Naive thymus-derived CD8-positive, alpha-beta T cell (primary cell): Measurements from ENCODE around the gene ITSN1. TPM values are rescaled to one million over a fixed set of nuclear protein-coding genes. Genes with fewer than 3 reads are reported as not detected.

Experiments
- ATAC-seq, 2 donors: fragments of 150-1000 bp; cut with Tn5 transposase in 1 of 2; sonication (Bioruptor Pico), chemical (Tn5 transposase) in 1 of 2; 1 replicate in 1 of 2; 2 replicates in 1 of 2; pipeline ENCODE4 v1.10.0; 2021; ENCODE audit warnings: mild to moderate bottlenecking in 2 of 2, moderate library complexity in 2 of 2
- POLR2A ChIA-PET: fragments of 350-600 bp; sonication (Branson Sonifier 250); formaldehyde crosslinking; loops from one replicate; lab custom pipeline; 2021; ENCODE audit warnings: antibody characterized with exemption; lab: Charles Lee
- DNase-seq, 10 donors: peaks; one replicate each; pipeline versions ENCODE4 v3.0.0 to v3.0.0-alpha.2; 2020 to 2022
- H3K27ac Mint-ChIP-seq, 10 donors: one replicate each; pipeline ENCODE4 v1.8.0; 2020 to 2022; ENCODE audit warnings: mild to moderate bottlenecking in 10 of 10, mixed read lengths in 10 of 10, moderate library complexity in 4 of 10, inconsistent platforms in 1 of 10
- H3K27me3 Mint-ChIP-seq, 5 donors: one replicate each; pipeline ENCODE4 v1.8.0; 2021 to 2022; ENCODE audit warnings: mixed read lengths in 5 of 5
- H3K36me3 Mint-ChIP-seq, 3 donors: one replicate each; pipeline ENCODE4 v1.8.0; 2020 to 2022; ENCODE audit warnings: mixed read lengths in 3 of 3, mild to moderate bottlenecking in 2 of 3, inconsistent platforms in 1 of 3
- H3K4me1 Mint-ChIP-seq, 4 donors: one replicate each; pipeline ENCODE4 v1.8.0; 2021 to 2022; ENCODE audit warnings: mixed read lengths in 4 of 4
- H3K4me3 Mint-ChIP-seq, 10 donors: one replicate each; pipeline ENCODE4 v1.8.0; 2020 to 2022; ENCODE audit warnings: mild to moderate bottlenecking in 10 of 10, mixed read lengths in 10 of 10, moderate library complexity in 6 of 10, inconsistent platforms in 1 of 10
- H3K9me3 Mint-ChIP-seq, 9 donors: one replicate each; pipeline ENCODE4 v1.8.0; 2020 to 2022; ENCODE audit warnings: mixed read lengths in 9 of 9, mild to moderate bottlenecking in 3 of 9, inconsistent platforms in 1 of 9, moderate library complexity in 1 of 9
- polyA plus RNA-seq, 3 donors: library from polyadenylated mRNA; unstranded; fragments of 300-500 nt; fragmentation: Illumina TruSeq; gene quantifications; one replicate each; pipeline ENCODE4 v1.2.3, GENCODE V29; 2021
- total RNA-seq, 8 experiments: library from RNA in 2 of 8; stranded (reverse) in 2 of 8; gene quantifications; one replicate each; pipeline ENCODE4 v1.2.3 and lab custom pipeline; 2021 to 2026

Gene ITSN1
- total and polyA plus RNA-seq, 5 experiments from 2014 or later, result 0.15 to 4.3 (median 0.88) TPM

DNA sequence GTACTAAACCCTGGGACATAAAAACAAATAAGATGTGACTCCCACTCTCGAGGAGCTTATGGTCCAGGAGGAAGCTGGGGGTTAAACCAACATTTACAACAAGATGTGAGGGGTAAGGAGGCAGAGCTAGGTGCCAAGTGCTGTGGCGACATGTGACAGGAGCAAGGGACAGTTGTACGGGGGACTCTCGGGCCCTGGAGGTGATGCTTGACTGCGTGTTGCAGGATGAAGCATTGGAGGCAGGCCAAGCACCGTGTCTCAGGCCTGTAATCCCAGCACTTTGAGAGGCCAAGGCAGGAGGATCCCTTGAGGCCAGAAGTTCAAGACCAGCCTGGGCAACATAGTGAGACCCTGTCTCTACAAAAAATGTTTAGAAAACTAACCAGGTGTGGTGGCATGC is 236.5 kb downstream of the ITSN1 start:
- peaks cover 0 to 5% (median 4%) of the 10 kb centered on the region in 5 donors for H3K27me3 Mint-ChIP-seq
- H3K4me3 Mint-ChIP-seq, result no peak overlapping the region
- ATAC-seq (no peak), DNase-seq (no peak)
- H3K9me3 Mint-ChIP-seq, result no peaks in the 10 kb centered on the region
- POLR2A ChIA-PET, result no interaction called here
- no peak overlapping the region for H3K27ac Mint-ChIP-seq
- no peaks in the 10 kb centered on the region for H3K36me3 Mint-ChIP-seq
- no peaks in the 10 kb centered on the region for H3K4me1 Mint-ChIP-seq

DNA sequence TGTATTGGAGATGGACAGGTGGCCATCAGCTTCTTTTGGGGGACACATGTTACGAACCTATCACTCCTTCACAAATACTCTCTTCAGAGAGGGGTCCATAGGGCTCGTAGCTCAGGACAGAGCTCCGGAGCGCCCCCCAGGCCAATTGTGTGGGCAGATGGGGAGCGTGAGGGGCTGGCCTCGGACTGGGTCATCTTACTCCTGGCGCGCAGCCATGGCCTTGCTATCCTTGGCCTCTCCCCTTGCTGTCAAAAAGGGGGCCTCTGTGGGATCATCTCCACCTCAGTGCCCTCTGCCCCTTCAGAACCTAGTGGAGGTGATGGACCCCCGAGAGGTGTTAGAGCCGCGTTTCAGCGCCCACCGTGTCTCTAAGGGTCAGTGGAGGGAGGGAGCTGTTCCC is 238.3 kb downstream of the ITSN1 start:
- no peak for ATAC-seq
- Mint-ChIP-seq H3K4me3 (no peak overlapping the region), H3K36me3 (no peaks in the 10 kb centered on the region), H3K4me1 (no peaks in the 10 kb centered on the region), H3K9me3 (no peaks in the 10 kb centered on the region), H3K27ac (no peak overlapping the region), H3K27me3 (peaks cover 0 to 8% (median 8%) of the 10 kb centered on the region in 5 donors)
- no peak for DNase-seq
- POLR2A ChIA-PET, result no interaction called here

- no peak for ATAC-seq
- H3K27ac Mint-ChIP-seq, result no peak overlapping the region
- peaks cover 0 to 8% (median 7%) of the 10 kb centered on the region in 5 donors for H3K27me3 Mint-ChIP-seq
- H3K4me3 Mint-ChIP-seq, result no peak overlapping the region
- DNase-seq, result no peak
- POLR2A ChIA-PET, result interaction anchor here (0.7 kb wide), 2 partner anchors 377 to 1197 kb away, joined by 3 read pairs; no protein-coding TSS in a partner anchor
- H3K36me3 Mint-ChIP-seq, result no peaks in the 10 kb centered on the region
- H3K9me3 Mint-ChIP-seq, result no peaks in the 10 kb centered on the region
- H3K4me1 Mint-ChIP-seq, result no peaks in the 10 kb centered on the region
These were observed 239.6 kb downstream of the ITSN1 start for GRCh38 chr21:33881689-33882440.

GRCh38 chr21:33883118-33883517 is 240.8 kb downstream of the ITSN1 start:
- Mint-ChIP-seq H3K4me3 (no peak overlapping the region), H3K27me3 (peaks cover 0 to 8% (median 5%) of the 10 kb centered on the region in 5 donors)
- no peak for ATAC-seq

DNA sequence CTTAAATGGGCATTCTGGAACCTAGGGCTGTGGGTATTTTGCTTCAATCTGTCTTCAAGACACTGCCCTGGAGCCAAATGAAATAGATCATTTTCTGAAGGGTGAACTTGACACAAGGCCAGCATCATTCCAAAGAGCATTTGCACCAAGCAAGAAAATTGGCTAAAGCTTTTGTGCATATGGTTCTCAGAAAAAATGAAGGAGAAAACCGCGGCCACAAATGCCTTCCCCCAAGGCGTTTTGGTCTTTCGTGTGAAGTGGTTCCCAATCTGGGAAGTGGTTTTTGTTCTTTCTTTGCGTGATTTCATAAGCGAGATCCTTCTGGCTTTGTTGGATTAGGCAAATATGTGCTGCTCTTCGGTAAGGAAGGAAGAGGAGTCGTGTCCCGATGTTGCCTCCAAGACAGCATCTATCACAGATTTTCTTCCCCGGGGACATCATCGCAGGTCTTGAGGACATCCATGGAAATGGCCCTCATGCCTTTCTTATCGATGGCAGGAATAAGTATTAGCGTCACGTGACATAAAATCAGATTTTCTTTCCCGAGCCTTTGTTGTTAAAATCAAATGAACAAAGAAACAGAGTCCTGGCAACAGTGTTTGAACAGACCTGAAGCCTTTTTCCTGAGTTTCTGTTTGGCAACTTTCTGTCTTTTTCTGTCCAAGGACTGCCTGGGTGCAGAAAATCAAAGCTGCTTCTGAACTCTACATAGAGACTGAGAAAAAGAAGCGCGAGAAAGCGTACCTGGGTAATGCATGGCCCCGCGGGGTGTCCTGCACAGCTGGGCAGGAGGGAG is 242.3 kb downstream of the ITSN1 start:
- Mint-ChIP-seq H3K27me3 (peaks cover 0 to 5% (median 4%) of the 10 kb centered on the region in 5 donors), H3K27ac (no peak overlapping the region), H3K36me3 (no peaks in the 10 kb centered on the region), H3K4me3 (no peak overlapping the region), H3K9me3 (no peaks in the 10 kb centered on the region), H3K4me1 (no peaks in the 10 kb centered on the region)
- ATAC-seq (no peak), DNase-seq (no peak)
- POLR2A ChIA-PET, result no interaction called here

More at GRCh38 chr21:33883118-33883517, 240.8 kb downstream of the ITSN1 start:
- Mint-ChIP-seq H3K4me1 (no peaks in the 10 kb centered on the region), H3K36me3 (no peaks in the 10 kb centered on the region), H3K27ac (no peak overlapping the region), H3K9me3 (no peaks in the 10 kb centered on the region)
- POLR2A ChIA-PET, result no interaction called here
- no peak for DNase-seq

- Mint-ChIP-seq H3K9me3 (no peaks in the 10 kb centered on the region), H3K4me1 (no peaks in the 10 kb centered on the region), H3K27ac (no peak overlapping the region), H3K27me3 (peaks cover 0 to 5% (median 3%) of the 10 kb centered on the region in 5 donors), H3K4me3 (no peak overlapping the region), H3K36me3 (no peaks in the 10 kb centered on the region)
- POLR2A ChIA-PET, result no interaction called here
- ATAC-seq (no peak), DNase-seq (no peak)
These were observed 242.8 kb downstream of the ITSN1 start for GRCh38 chr21:33885172-33885514.

DNA sequence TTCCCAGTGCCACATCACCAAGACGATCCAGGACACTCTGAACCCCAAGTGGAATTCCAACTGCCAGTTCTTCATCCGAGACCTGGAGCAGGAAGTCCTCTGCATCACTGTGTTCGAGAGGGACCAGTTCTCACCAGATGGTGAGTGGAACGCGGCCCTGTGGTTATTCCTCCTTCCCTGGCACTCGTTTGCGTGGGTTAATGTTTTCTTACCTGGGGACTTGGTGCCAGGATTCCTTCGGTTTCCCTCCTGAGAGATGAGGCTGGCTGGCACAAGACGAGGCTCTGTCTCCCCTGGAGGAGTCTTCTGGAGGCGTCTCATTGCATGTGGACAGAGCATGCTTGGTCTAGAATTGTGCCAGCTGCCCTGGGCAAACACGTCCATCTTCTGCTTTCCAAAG is 244.0 kb downstream of the ITSN1 start:
- no peaks in the 10 kb centered on the region for H3K9me3 Mint-ChIP-seq
- no peaks in the 10 kb centered on the region for H3K36me3 Mint-ChIP-seq
- POLR2A ChIA-PET, result no interaction called here
- no peak for DNase-seq
- H3K27me3 Mint-ChIP-seq, result peaks cover 0 to 5% (median 3%) of the 10 kb centered on the region in 5 donors
- H3K27ac Mint-ChIP-seq, result no peak overlapping the region
- no peak for ATAC-seq
- no peak overlapping the region for H3K4me3 Mint-ChIP-seq
- no peaks in the 10 kb centered on the region for H3K4me1 Mint-ChIP-seq

DNA sequence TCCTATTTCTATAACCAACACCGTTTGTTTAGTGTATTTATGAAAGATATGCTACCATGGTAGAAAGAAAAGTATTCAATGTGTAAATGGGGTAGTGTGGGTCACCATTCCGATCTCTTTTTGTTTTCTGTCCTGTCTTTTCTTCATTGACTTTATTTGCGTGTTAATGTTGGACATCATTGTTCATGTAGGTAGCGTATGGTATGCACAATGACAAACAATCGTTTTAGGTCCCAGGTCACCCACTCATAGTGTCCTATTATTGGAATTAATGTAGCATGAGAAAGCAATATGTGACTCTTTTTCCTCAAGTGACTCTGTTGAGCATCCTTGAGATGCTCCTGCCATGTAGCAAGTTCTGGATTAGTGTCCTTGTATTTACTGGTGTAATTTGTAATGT is 247.9 kb downstream of the ITSN1 start:
- H3K4me1 Mint-ChIP-seq, result peaks cover 6 to 14% (median 10%) of the 10 kb centered on the region in 4 donors
- H3K4me3 Mint-ChIP-seq, result no peak overlapping the region
- H3K27me3 Mint-ChIP-seq, result peaks cover 0 to 4% (median under 1%) of the 10 kb centered on the region in 5 donors
- no peak for ATAC-seq
- no peaks in the 10 kb centered on the region for H3K9me3 Mint-ChIP-seq
- POLR2A ChIA-PET, result interaction anchor here (1.5 kb wide), 1 partner anchor 11 kb away, joined by 3 read pairs; no protein-coding TSS in a partner anchor
- no peaks in the 10 kb centered on the region for H3K36me3 Mint-ChIP-seq
- DNase-seq, result no peak
- H3K27ac Mint-ChIP-seq, result no peak overlapping the region

- DNase-seq, result no peak
- Mint-ChIP-seq H3K4me3 (no peak overlapping the region), H3K27ac (no peak overlapping the region), H3K27me3 (peaks cover 0 to 6% (median 0%) of the 10 kb centered on the region in 5 donors), H3K9me3 (no peaks in the 10 kb centered on the region), H3K4me1 (peaks cover 9 to 18% (median 14%) of the 10 kb centered on the region in 4 donors), H3K36me3 (no peaks in the 10 kb centered on the region)
- ATAC-seq, result no peak
- POLR2A ChIA-PET, result no interaction called here
These were observed 250.6 kb downstream of the ITSN1 start for GRCh38 chr21:33892853-33893252.

DNA sequence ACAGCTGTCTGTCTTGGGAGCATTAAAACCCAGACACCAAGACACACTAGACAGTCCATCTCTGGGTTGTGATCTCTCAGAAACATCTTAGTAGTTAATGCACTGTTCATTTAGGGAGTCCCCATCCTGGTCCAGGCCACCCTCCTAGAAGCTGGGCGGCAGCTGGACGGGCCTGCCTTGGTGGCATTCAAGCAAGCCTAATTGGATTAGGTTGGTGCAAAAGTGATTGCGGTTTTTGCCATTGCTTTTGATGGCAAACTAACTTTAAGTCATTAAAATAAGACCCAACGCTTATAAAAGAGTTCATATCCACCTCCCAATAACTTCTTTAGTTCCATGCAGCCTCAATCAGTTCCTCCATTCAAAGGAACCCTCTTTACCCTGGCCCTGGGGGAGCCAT is 251.6 kb downstream of the ITSN1 start:
- ATAC-seq (no peak), DNase-seq (no peak)
- Mint-ChIP-seq H3K4me1 (peaks cover 9 to 18% (median 14%) of the 10 kb centered on the region in 4 donors), H3K4me3 (peak overlapping the region in 4 of 10 donors; percentile 73 to 91 (median 82)), H3K9me3 (no peaks in the 10 kb centered on the region), H3K27ac (peak overlapping the region in 6 of 10 donors; percentile 7 to 87 (median 72)), H3K36me3 (no peaks in the 10 kb centered on the region), H3K27me3 (peaks cover 0 to 6% (median 0%) of the 10 kb centered on the region in 5 donors)
- POLR2A ChIA-PET, result interaction anchor here (1.5 kb wide), 1 partner anchor 288 kb away, joined by 3 read pairs; no protein-coding TSS in a partner anchor

GRCh38 chr21:33894736-33895288 is 252.5 kb downstream of the ITSN1 start:
- Mint-ChIP-seq H3K9me3 (no peaks in the 10 kb centered on the region), H3K4me1 (peaks cover 9 to 18% (median 14%) of the 10 kb centered on the region in 4 donors), H3K27ac (peak overlapping the region; percentile 45 to 92 (median 82)), H3K27me3 (peaks cover 0 to 6% (median 0%) of the 10 kb centered on the region in 5 donors), H3K4me3 (peak overlapping the region; percentile 73 to 92 (median 84)), H3K36me3 (peaks cover 0 to 3% (median 0%) of the 10 kb centered on the region in 3 donors)
- DNase-seq (peak; percentile 53 to 85 (median 67)), ATAC-seq (peak; percentile 100)
- POLR2A ChIA-PET, result interaction anchor here (1.5 kb wide), 1 partner anchor 289 kb away, joined by 3 read pairs; no protein-coding TSS in a partner anchor

GRCh38 chr21:33895356-33895755 is 253.1 kb downstream of the ITSN1 start:
- H3K4me1 Mint-ChIP-seq, result peaks cover 9 to 18% (median 14%) of the 10 kb centered on the region in 4 donors
- no peaks in the 10 kb centered on the region for H3K9me3 Mint-ChIP-seq
- H3K27me3 Mint-ChIP-seq, result peaks cover 0 to 6% (median 0%) of the 10 kb centered on the region in 5 donors
- peak overlapping the region; percentile 73 to 92 (median 84) for H3K4me3 Mint-ChIP-seq
- POLR2A ChIA-PET, result interaction anchor here (1.5 kb wide), 1 partner anchor 289 kb away, joined by 3 read pairs; no protein-coding TSS in a partner anchor
- ATAC-seq (no peak), DNase-seq (no peak)
- peaks cover 0 to 4% (median 0%) of the 10 kb centered on the region in 3 donors for H3K36me3 Mint-ChIP-seq
- peak overlapping the region in 7 of 10 donors; percentile 28 to 89 (median 65) for H3K27ac Mint-ChIP-seq
